ENCODE results near the gene MAP1LC3B. TPM values are rescaled to one million over a fixed set of nuclear protein-coding genes. Genes with fewer than 3 reads are reported as not detected.
A peak's percentile ranks its signal among the peaks of the same experiment; 100 is the strongest.
"Not testable (repeated sequence)": the region's sequence is repeated elsewhere in the genome, so short reads cannot be mapped to it uniquely, and the experiment has no call there.

MAP1LC3B gene
- total RNA-seq, 1 donor from 2014 or later = 39.5 TPM

DNA sequence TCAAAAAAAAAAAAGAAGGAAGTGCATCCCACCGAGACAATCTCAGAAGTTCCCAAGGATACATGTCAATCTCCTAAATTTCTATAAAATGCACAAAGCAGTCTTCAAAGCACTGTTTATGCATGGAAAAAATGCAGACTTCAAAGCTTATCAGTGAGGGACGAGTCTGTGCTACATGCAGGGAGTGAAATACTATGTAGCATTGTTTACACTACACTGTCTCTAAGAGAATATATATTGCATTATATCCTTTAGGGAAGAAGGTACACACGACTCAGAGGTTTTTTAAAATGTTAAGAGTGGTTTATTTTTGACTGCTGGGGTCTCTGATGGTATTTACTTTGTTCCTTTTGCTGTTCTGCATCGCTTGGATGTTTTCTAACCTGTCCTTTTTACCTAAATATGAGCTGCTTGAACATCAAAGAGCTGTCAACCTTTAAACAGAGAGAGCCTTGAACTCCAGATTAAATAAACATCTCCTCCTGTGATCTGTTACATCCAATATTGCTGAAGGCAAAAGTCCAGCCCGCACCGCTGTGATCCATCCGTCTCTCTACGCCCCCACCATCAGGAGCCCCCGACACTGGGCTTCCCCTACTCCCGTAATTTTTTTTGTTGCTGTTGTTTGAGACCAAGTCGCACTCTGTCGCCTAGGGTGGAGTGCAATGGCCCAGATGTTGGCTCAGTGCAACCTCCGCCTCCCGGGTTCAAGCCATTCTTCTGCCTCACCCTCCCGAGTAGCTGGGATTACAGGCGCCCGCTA lies 9.9 kb upstream of the MAP1LC3B start:
- no peak for DNase-seq (ENCODE audit: low read depth)
- H3K4me3 ChIP-seq (ENCODE audit: low read depth, low read length) = peak overlapping the region; percentile 54
- TF ChIP-seq, protein P1, sequence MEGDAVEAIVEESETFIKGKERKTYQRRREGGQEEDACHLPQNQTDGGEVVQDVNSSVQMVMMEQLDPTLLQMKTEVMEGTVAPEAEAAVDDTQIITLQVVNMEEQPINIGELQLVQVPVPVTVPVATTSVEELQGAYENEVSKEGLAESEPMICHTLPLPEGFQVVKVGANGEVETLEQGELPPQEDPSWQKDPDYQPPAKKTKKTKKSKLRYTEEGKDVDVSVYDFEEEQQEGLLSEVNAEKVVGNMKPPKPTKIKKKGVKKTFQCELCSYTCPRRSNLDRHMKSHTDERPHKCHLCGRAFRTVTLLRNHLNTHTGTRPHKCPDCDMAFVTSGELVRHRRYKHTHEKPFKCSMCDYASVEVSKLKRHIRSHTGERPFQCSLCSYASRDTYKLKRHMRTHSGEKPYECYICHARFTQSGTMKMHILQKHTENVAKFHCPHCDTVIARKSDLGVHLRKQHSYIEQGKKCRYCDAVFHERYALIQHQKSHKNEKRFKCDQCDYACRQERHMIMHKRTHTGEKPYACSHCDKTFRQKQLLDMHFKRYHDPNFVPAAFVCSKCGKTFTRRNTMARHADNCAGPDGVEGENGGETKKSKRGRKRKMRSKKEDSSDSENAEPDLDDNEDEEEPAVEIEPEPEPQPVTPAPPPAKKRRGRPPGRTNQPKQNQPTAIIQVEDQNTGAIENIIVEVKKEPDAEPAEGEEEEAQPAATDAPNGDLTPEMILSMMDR (conservative IDR thresholded peaks at IDR 0.05; ENCODE audit: low read depth, low read length) = no peak

DNA sequence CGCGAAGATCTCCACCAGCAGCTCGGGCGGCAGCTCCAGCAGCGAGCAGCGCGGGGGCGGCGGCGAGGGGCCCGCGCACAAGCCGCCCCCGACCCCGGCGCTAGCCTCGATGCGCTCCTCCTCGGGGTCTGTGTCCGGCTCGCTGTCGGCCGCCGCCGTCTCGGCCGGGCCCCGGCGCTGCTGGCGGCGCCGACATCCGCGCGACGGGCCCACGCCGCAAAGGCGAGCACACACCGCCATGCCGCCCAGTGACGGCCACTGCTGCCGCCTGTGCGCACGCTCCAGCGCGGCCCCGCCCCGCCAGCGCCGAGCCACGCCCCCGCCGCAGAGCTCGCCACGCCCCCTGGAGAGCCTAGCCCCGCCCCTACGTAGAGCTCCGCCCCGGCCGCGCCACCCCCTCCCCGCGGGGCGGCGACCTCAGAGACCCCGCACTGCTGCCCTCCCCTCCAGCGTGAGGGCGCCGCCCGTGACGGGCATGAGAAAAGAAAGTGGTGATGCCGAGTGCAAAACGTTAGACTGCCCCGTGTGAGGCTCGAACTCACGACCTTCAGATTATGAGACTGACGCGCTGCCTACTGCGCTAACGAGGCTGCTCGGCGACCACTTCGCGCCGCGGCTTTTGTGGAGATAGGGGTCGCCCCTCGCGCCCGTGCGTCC lies 8.5 kb upstream of the MAP1LC3B start, which contains the start of gene FBXO31:
TSS of gene FBXO31 (minus strand) at position 272 of the 657 bp plus-strand sequence. CDS start at position 240, 32 bp downstream.
- no peak for DNase-seq (ENCODE audit: low read depth)
- H3K4me3 ChIP-seq (ENCODE audit: low read depth, low read length) = peak within 1 kb of the TSS; percentile 54
- TF ChIP-seq, protein P1 (conservative IDR thresholded peaks at IDR 0.05; ENCODE audit: low read depth, low read length) = no peak

DNA sequence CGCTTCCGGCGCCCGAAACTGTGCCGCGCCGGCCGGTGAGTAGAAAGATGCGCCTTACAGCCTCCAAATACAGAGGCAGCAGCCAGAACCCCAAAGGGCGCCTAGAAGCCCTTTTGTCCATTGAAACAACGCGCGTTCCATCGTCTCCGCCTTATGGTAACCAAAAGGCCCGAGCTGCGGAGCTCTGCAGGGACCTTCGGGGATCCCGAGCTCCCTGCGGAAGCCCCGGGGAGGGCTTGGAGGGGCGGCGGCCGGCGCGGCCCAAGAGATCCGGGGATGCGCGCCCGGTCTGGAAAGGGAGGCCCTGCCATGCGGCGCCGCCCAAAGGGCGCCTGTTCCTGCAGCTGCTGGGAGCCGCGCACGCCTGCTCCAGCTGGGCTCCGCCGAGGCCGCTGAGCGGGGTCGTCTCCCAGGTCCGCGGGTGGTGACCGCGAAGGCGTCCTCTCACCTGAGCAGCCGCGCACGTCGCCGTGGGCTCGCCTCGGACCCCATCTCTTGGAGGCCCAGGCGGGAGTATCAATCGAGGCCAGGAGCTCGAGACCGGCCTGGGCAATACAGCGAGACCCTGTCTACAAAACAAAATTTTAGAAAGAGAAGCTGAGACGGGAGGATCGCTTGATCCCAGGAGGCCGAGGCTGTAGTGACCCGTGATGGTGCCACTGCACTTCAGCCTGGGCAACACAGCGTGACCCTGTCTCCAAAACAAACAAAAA lies 7.8 kb upstream of the MAP1LC3B start:
- no peak for DNase-seq (ENCODE audit: low read depth)
- H3K4me3 ChIP-seq (ENCODE audit: low read depth, low read length) = peak overlapping the region; percentile 54
- TF ChIP-seq, protein P1 (conservative IDR thresholded peaks at IDR 0.05; ENCODE audit: low read depth, low read length) = no peak

DNA sequence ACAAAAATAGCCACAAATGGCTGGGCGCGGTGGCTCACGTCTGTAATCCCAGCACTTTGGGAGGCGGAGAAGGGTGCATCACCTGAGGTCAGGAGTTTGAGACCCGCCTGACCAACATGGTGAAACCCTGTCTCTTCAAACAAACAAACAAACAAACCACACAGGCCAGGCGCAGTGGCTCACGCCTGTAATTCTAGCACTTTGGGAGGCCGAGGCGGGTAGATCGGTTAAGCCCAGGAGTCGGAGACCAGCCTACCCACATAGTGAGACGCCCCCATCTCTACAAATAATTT lies 7.3 kb upstream of the MAP1LC3B start:
- not testable (repeated sequence) for DNase-seq (ENCODE audit: low read depth)
- H3K4me3 ChIP-seq (ENCODE audit: low read depth, low read length) = peak overlapping the region; percentile 54

DNA sequence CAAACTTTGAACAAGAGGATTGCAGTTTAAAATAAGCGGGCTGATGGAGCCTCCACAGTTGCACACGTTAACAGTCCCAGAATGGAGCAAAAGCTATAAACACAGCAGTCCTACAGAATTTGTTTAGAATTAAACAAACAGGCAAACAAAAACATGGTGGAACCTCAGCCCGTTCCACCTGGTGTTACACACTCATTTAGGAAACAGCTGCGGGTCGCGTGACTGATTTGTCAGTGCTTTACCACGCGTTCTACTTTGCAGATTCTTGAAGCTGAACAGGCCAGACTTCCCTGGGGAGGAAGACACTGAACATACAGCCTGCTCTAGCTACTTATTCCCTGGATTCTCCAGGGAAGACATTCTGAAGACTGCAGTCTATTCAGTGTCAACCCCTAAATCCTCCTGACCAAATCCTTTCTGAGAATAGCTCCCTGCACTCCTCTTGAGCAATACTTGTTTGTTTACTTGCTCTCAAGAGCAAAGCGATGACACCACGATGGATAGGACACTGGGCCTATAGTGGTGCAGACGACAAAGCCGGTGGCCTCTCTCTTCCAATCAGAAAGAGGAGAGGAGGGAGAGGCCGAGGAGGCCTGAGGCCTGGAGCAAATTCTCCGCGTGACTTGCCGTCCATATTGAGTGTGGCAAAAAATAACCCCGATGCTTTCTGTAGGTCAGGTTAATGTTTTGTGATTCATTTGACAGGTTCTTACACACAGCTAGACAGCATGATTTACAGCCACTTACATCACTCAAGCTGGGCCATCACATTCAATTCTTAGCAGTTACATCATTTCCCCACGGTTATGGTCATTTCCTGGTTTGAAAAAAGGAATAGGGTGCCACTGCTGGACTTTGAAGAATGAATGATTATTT lies 4.0 kb upstream of the MAP1LC3B start:
- TF ChIP-seq, protein P1 (conservative IDR thresholded peaks at IDR 0.05; ENCODE audit: low read depth, low read length) = no peak
- peak overlapping the region; percentile 36 for H3K4me3 ChIP-seq (ENCODE audit: low read depth, low read length)
- peak; percentile 100 for DNase-seq (ENCODE audit: low read depth)

DNA sequence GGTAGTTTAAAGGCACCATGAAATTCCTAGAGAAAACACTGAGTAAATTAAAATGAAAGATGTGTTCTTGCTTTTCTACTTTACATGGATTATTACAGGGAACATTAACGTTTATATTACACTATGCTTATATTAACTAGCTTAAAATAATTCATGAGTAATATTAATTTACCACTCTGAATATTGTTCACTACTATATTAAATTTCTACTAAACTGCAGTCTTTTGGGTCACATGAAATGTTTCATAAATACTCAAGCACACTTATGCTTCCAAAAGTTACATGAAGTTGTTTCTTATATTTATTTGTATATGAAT lies 3.4 kb upstream of the MAP1LC3B start:
- no peak for DNase-seq (ENCODE audit: low read depth)
- TF ChIP-seq, protein P1 (conservative IDR thresholded peaks at IDR 0.05; ENCODE audit: low read depth, low read length) = no peak
- no peak overlapping the region for H3K4me3 ChIP-seq (ENCODE audit: low read depth, low read length)

DNA sequence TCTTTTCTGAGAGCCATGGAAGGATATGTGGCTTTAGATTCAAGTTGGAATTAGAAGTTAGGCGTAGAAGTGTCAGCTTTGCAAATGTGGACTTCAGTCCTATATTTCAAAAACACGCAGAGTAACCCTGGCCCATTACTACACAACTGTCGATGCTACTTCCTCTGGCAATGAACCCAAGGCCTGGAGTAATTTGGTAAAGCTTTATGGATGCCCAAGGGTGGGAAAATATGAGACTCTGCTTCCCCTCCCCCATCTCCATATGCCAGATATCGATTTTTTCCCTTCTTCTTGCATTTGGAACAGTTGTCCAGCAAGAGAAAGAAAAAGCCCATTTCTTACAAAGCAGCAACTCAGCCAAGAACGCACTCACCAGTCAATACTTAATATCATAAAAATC lies 2.9 kb upstream of the MAP1LC3B start:
- H3K4me3 ChIP-seq (ENCODE audit: low read depth, low read length) = no peak overlapping the region
- TF ChIP-seq, protein P1 (conservative IDR thresholded peaks at IDR 0.05; ENCODE audit: low read depth, low read length) = no peak
- DNase-seq (ENCODE audit: low read depth) = no peak

DNA sequence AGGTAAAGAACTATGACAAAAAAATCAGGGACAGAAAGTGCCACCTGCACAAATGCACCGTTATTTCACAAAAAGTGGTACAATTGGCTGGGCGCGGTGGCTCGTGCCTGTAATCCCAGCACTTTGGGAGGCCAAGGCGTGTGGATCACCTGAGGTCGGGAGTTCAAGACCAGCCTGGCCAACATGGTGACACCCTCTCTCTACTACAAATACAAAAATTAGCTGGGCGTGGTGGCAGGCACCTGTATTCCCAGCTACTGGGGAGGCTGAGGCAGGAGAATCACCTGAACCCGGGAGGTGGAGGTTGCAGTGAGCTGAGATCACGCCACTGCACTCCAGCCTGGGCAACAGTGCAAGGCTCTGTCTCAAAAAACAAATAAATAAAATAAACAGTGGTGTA lies 2.2 kb upstream of the MAP1LC3B start:
- DNase-seq (ENCODE audit: low read depth); H3K4me3 ChIP-seq (ENCODE audit: low read depth, low read length): not testable (repeated sequence)

Measured in epithelial cell of proximal tubule (primary cell).